Astrocyte of the spinal cord (primary cell): ENCODE results near the gene DNAJB13.

Experiments used
- DNase-seq: peaks from one replicate; pipeline ENCODE4 v3.0.0; 2011; ENCODE audit warnings: low read depth, low spot score
- H3K4me3 ChIP-seq: 2 replicates; pipeline ENCODE4 v1.5.1; 2011; ENCODE audit warnings: low read depth, mild to moderate bottlenecking, low read length, moderate library complexity
- in situ Hi-C: cut with HindIII; loops from 2 replicates; pipeline ENCODE4 v1.10.0; 2017; ENCODE audit warnings: low sequenced_read_pairs
- TF ChIP-seq, protein P1 (sequence below): IDR thresholded peaks from 2 replicates; pipeline ENCODE4 v1.5.1; 2012; ENCODE audit warnings: low read depth, mild to moderate bottlenecking, low read length, inconsistent platforms

DNAJB13 gene

DNA sequence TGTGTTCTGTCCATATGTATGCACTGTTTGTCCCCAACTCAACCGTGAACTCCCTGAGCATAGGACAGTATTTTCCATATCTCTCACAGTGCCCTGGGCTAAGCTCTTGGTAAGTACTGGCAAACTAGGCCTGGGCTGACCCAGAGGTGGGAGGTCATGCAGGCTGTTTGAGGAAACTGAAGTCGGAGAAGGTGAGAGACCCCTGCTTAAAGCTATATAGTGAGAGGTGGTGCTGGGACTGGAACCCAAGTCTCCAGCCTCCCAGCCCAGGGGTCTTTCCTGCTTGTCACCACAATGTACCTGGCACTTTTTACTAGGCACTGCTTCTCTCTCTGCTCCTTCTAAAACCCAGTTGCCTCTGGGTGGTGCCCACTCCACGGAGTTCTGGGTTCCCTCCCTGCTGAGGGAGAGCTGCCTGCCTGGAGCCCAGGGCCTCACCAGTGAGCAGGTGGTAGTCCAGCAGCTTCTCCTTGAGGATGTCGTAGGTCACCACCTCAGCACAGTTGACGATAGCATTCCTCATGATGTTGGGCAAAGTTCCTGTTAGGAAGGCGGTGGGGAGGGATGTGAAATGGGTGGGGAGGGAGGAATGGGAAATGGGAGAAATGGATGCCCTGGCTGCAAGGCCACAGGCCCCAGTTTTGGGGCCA is 53.3 kb downstream of the DNAJB13 start:
- no peak overlapping the region for H3K4me3 ChIP-seq
- in situ Hi-C loops, result no loop called here
- TF ChIP-seq, protein P1, sequence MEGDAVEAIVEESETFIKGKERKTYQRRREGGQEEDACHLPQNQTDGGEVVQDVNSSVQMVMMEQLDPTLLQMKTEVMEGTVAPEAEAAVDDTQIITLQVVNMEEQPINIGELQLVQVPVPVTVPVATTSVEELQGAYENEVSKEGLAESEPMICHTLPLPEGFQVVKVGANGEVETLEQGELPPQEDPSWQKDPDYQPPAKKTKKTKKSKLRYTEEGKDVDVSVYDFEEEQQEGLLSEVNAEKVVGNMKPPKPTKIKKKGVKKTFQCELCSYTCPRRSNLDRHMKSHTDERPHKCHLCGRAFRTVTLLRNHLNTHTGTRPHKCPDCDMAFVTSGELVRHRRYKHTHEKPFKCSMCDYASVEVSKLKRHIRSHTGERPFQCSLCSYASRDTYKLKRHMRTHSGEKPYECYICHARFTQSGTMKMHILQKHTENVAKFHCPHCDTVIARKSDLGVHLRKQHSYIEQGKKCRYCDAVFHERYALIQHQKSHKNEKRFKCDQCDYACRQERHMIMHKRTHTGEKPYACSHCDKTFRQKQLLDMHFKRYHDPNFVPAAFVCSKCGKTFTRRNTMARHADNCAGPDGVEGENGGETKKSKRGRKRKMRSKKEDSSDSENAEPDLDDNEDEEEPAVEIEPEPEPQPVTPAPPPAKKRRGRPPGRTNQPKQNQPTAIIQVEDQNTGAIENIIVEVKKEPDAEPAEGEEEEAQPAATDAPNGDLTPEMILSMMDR, result no peak
- DNase-seq, result no peak

DNA sequence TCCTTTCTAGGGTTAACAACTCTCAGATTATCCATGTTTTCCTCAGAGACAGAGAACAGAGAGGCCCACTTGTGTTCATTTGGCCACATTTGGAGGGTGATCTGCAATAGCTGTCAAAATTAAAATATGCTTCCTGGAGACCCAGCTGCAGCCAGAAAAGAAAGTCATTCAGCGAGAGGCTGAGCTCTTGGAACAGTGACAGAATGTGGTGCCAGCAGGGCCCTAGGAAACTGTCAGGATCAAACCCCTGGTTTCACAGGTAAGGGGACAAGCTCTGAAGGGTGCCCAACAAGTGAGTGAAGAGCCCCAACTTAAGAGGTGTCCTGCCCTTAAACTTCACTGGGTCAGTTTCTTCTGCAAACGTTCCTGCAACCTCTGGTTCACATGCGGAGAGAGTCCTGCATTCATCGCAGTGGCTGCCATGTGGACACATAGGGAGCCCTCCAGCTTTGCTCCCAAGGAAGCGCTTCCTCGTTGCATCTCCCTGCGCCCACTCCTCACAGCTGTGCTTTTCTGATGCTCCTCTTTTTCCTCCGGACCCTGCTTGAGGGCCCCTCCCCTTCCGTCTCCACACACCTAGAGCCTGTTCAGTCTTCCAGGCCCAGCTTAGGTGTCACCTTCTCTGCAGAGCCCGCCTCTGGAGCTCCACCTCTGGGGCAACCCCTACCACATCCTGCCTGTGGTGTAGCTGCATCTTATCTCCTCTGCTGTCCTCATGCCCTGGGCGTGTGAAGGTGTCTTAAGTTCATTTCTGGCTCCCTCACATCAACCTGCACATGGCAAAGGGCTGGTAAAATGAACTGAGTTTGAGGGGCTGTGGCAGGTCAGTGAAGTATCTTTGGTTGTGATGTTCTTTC is 54.2 kb downstream of the DNAJB13 start:
- H3K4me3 ChIP-seq, result no peak overlapping the region
- in situ Hi-C loops, result no loop called here
- TF ChIP-seq, protein P1, result no peak
- DNase-seq, result no peak

- in situ Hi-C loops, result no loop called here
- H3K4me3 ChIP-seq, result no peak overlapping the region
- no peak for DNase-seq
- TF ChIP-seq, protein P1, result no peak
These were observed 55.1 kb downstream of the DNAJB13 start for GRCh38 chr11:74005721-74006517.

GRCh38 chr11:74006743-74007304 is 56.0 kb downstream of the DNAJB13 start:
- no peak overlapping the region for H3K4me3 ChIP-seq
- in situ Hi-C loops, result no loop called here
- no peak for DNase-seq
- TF ChIP-seq, protein P1, result no peak

DNA sequence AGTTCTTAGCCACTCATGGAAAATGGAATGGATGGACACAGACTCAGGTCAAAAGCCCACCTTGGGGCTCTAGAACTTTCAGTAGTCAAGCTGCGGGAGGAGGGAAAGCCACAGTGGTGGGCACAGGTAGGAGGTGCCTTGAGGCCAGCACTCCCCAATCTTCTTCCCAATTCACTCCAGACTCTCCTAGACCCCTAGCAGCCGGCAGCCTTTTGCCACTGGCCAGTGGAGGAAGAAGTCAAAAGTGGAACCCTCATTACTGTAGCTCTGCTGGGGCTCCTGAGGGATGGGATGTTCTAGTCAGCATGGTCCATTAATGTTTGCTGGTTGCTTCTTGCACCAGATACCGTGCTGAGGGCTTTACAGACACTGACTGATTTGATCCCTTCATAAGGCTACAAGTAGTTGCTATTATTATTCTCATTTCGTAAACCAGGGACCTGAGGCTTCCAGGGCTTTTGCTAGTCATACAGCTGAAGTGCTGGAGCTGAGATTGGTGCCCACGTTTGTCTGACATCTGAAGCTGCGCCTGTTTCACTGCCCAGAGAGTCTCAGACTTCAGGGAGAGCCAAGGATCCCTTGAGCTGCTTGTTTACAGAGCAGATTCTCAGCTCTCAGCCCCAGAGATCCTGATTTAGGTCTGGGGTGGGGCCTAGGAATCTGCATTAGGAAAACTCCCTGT is 57.0 kb downstream of the DNAJB13 start:
- no peak overlapping the region for H3K4me3 ChIP-seq
- no peak for DNase-seq
- TF ChIP-seq, protein P1, result no peak
- in situ Hi-C loops, result no loop called here
